ENCODE data around the gene JPH4.

The JPH4 gene

GRCh38 chr14:23532658-23533057 is 45.9 kb downstream of the JPH4 start:
- DNase-seq (ENCODE audit: low read depth), result no peak

GRCh38 chr14:23531391-23531790 is 47.2 kb downstream of the JPH4 start:
- no peak for TF ChIP-seq CTCF (IDR thresholded peaks at IDR 0.05; ENCODE audit: low read length, missing control alignments)
- H3K4me3 ChIP-seq (replicated peaks; ENCODE audit: low read depth, low read length), result no peak overlapping the region
- no peak for DNase-seq (ENCODE audit: low read depth)

More at GRCh38 chr14:23532658-23533057, 45.9 kb downstream of the JPH4 start:
- no peak overlapping the region for H3K4me3 ChIP-seq (replicated peaks; ENCODE audit: low read depth, low read length)
- TF ChIP-seq CTCF (IDR thresholded peaks at IDR 0.05; ENCODE audit: low read length, missing control alignments), result no peak

GRCh38 chr14:23530375-23531055 is 48.1 kb downstream of the JPH4 start:
- TF ChIP-seq CTCF (IDR thresholded peaks at IDR 0.05; ENCODE audit: low read length, missing control alignments), result no peak
- DNase-seq (ENCODE audit: low read depth), result peak; percentile 17
- H3K4me3 ChIP-seq (replicated peaks; ENCODE audit: low read depth, low read length), result no peak overlapping the region

- DNase-seq (ENCODE audit: low read depth), result no peak
- H3K4me3 ChIP-seq (replicated peaks; ENCODE audit: low read depth, low read length), result no peak overlapping the region
- TF ChIP-seq CTCF (IDR thresholded peaks at IDR 0.05; ENCODE audit: low read length, missing control alignments), result no peak
Measured at GRCh38 chr14:23529016-23529415, 49.6 kb downstream of the JPH4 start.

GRCh38 chr14:23528555-23528954 is 50.0 kb downstream of the JPH4 start:
- no peak overlapping the region for H3K4me3 ChIP-seq (replicated peaks; ENCODE audit: low read depth, low read length)
- DNase-seq (ENCODE audit: low read depth), result no peak
- TF ChIP-seq CTCF (IDR thresholded peaks at IDR 0.05; ENCODE audit: low read length, missing control alignments), result peak; percentile 25

- H3K4me3 ChIP-seq (replicated peaks; ENCODE audit: low read depth, low read length), result no peak overlapping the region
- no peak for DNase-seq (ENCODE audit: low read depth)
- no peak for TF ChIP-seq CTCF (IDR thresholded peaks at IDR 0.05; ENCODE audit: low read length, missing control alignments)
Measured at GRCh38 chr14:23525611-23526010, 53.0 kb downstream of the JPH4 start.

- DNase-seq (ENCODE audit: low read depth), result no peak
- no peak overlapping the region for H3K4me3 ChIP-seq (replicated peaks; ENCODE audit: low read depth, low read length)
- no peak for TF ChIP-seq CTCF (IDR thresholded peaks at IDR 0.05; ENCODE audit: low read length, missing control alignments)
Measured at GRCh38 chr14:23524954-23525353, 53.6 kb downstream of the JPH4 start.
